GM19468 (cell line): Measurements from ENCODE around the gene ZKSCAN5.
A peak's percentile ranks its signal among the peaks of the same experiment; 100 is the strongest.
"Not testable (repeated sequence)": the region's sequence is repeated elsewhere in the genome, so short reads cannot be mapped to it uniquely, and the experiment has no call there.

Experiments
- ATAC-seq: cut with Tn5 transposase; IDR thresholded peaks from one replicate; pipeline ENCODE4 v1.9.1; 2021; ENCODE audit warnings: mild to moderate bottlenecking, moderate library complexity, moderate number of reproducible peaks; ENCODE audit not compliant: unreplicated experiment; ENCODE audit errors: extremely low read depth

The ZKSCAN5 gene

GRCh38 chr7:99551334-99551733, 46.9 kb downstream of the ZKSCAN5 start:
- no peak for ATAC-seq

DNA sequence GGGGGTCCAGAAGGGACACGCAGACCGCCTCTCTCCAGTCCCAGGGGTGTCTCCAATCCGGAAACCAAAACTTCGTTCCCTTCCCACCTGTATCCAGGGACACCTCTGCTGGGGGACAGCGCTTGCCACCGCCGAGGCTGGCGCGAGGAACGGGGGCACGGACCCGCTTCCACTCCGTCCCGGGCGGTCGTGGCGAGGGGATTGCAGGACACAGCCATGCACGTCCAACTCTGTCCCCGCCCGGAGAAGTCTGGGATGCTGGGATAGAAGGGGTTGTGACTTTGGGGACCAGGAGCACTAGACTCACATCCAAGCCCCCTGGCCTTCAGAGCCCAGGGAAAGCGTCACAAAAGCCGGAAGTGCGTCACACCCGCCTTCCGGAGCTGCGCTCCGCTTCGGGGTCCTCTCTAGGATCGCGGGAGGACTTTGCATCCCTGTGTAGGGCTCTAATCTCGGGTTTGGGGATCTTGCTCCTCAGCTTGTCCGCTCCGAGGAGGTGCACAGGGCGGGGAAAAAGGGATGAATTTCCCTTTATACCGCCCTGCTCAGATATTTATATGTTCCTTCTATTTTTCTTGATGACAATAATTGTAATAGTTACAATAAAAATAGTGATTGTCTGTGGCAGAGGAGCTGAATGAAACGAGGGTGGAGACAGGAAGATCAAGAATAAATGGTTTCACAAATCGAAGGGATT, 47.5 kb downstream of the ZKSCAN5 start, which contains the start of gene FAM200A:
Gene FAM200A (minus strand): TSS at position 348 of the 697 bp plus-strand sequence. CDS start 3,707 bp downstream, outside the sequence.
- no peak for ATAC-seq

DNA sequence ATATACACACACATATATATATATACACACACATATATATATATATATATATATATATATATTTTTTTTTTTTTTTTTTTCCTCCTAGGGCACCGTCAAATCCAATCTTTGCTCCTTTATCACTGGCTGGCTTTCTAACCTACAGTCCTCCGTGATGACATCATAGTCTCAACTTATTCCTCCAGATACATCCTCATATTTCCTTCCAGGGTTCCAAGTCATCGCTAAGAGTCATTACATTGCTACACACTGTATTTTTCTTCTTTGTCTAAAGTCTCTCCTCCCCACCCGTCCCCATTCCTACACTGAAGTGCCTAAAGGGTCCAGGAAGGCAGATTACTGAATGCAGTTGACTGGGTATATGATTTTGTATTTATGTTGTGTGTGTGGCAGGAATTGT, 48.6 kb downstream of the ZKSCAN5 start:
- ATAC-seq = no peak

- ATAC-seq = no peak
Observed at GRCh38 chr7:99554939-99555338, 50.5 kb downstream of the ZKSCAN5 start.

DNA sequence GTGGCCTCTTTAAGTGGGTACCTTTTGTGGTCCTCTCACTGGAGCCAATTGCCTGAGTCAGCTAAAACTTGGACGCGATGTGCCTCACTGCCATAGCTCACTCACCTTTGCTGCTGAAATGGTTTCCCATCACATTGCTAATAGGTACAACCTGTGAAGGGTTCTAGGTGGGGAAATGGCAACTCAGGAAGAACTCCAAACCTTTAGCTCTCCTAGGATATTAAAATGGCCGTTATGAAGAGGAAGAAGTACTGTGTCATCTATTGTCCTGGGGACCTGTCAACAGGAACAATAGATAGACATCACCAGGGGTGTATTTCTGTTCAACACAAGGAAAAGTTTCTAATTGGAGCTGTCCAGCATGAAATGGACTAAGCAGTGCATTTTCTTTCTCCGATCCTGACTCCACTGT, 52.7 kb downstream of the ZKSCAN5 start:
- no peak for ATAC-seq

- no peak for ATAC-seq
Observed at GRCh38 chr7:99557940-99558305, 53.5 kb downstream of the ZKSCAN5 start.

DNA sequence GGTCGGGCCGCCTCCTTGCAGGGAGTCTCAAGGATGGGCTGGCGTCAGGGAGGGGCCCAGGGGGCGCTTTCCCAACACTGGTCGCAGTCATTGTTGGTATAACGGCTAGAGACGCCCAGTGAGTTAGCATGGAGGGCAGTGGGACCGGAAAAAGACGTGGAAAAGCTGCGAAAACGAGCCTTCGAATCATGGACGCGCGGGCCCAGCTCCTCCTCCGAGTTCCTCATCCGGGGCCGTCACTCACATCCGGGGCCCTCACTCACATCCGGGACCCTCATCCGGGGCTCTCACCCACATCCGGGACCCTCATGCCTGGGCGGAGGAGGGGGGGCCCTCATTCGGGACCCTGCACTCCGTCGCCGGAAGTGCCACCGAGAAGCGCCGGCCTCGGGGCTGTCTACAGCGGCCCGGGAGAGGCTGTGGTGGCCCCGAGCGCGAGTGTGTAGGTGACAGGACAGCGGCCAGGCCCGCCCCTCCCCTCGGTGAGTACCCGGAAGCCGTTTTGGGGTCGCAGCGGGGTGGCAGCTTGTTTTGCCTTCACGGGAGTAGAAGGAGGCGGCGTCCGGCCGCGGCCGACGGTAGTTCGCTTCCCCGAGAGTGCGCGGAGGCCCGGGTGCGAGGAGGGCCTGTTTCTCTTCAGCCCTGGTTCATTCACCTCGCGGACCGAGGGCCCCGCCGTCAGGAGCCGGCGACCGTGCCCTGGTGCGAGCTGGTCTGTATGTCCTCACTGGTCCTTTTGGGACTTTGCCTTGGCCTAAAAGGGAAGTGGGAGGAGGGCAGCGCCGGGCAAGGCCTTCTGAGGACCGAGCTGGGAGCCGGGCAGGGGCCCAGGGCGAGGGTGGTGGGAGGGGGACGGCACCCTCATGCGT, 54.1 kb downstream of the ZKSCAN5 start, which contains the start of gene ZNF655:
Gene ZNF655 (plus strand): TSS at position 337 of the 869 bp plus-strand sequence. CDS start 1,918 bp downstream, outside the sequence.
- peak; percentile 53 for ATAC-seq

GRCh38 chr7:99559175-99559915, 54.9 kb downstream of the ZKSCAN5 start:
- ATAC-seq = no peak

- no peak for ATAC-seq
Observed at GRCh38 chr7:99560834-99561736, 56.6 kb downstream of the ZKSCAN5 start.

GRCh38 chr7:99561737-99562051, 57.2 kb downstream of the ZKSCAN5 start:
- ATAC-seq = no peak

GRCh38 chr7:99562114-99562784, 57.8 kb downstream of the ZKSCAN5 start:
- ATAC-seq = no peak

GRCh38 chr7:99562832-99563231, 58.4 kb downstream of the ZKSCAN5 start:
- ATAC-seq = no peak

- ATAC-seq = no peak
Observed at GRCh38 chr7:99563650-99564049, 59.2 kb downstream of the ZKSCAN5 start.

DNA sequence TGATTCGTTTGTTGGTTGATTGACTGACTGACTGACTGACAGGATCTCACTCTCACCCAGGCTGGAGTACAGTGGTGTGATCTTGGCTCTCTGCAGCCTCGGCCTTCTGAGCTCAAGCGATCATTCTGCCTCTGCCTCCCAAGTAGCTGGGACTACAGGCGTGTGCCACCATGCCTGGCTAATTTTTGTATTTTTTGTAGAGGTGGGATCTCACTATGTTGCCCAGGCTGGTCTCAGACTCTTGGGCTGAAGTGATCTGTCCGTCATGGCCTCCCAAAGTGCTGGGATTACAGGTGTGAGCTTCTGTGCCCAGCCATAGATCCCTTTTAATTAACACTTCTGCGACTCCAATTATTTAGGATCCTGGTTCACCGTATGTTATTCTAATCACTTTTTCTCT, 64.3 kb downstream of the ZKSCAN5 start:
- not testable (repeated sequence) for ATAC-seq

- no peak for ATAC-seq
Observed at GRCh38 chr7:99571768-99572167, 67.3 kb downstream of the ZKSCAN5 start.

DNA sequence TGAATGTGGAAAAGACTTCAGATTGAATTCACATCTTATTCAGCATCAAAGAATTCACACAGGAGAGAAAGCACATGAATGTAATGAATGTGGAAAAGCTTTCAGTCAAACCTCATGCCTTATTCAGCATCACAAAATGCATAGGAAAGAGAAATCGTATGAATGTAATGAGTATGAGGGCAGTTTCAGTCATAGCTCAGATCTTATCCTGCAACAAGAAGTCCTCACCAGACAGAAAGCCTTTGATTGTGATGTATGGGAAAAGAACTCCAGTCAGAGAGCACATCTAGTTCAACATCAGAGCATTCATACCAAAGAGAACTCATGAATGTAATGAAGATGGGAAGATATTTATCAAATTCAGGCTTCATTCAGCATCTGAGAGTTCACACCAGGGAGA, 68.8 kb downstream of the ZKSCAN5 start:
- no peak for ATAC-seq

- ATAC-seq = no peak
Observed at GRCh38 chr7:99576251-99576650, 71.8 kb downstream of the ZKSCAN5 start.

DNA sequence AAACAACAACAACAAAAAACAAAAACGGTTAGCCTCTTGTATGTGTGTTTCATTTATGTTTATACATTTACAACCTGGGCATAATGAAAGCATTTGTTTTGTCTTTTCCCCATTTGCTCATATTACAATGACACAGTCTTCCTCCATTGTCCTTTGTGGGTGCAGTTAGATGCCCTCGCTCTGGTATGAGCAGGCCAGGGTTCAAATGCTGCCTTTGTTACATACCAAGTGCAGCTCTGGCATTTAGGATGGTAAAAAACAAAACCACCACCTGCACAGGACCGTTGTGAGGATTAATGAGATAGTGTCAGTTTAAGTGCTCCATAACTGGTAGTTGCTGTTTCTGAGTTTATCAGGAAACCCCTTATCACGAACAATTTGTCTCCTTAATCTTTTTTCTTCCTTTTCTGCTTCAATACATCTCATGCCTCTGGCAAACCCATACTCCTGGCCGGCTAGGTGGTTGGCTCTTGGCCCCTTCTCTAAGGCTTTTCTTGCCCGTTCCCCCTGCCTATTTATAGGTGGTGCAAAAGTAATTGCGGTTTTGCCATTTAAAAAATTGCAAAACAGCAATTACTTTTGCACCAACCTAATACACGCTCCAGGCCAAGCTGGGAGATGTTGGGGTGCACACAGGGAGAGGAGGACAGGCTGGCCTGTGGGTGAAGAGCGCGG, 75.0 kb downstream of the ZKSCAN5 start:
- no peak for ATAC-seq
